ENCODE results near the gene DUT. TPM values are rescaled to one million over a fixed set of nuclear protein-coding genes. Genes with fewer than 3 reads are reported as not detected.

Gene DUT
- polyA plus RNA-seq, 3 donors from 2014 or later, result 84.0 to 125 (median 89.7) TPM

- Mint-ChIP-seq H3K4me3 (no peak overlapping the region), H3K27ac (no peak overlapping the region), H3K36me3 (peaks cover 3 to 17% (median 12%) of the 10 kb centered on the region in 3 donors), H3K9me3 (no peaks in the 10 kb centered on the region), H3K4me1 (peaks cover 7 to 10% of the 10 kb centered on the region in 2 donors), H3K27me3 (ENCODE audit: low read depth in 3 of 3) (no peaks in the 10 kb centered on the region)
- no peak for DNase-seq
Measured at GRCh38 chr15:48336940-48337339, 5.7 kb downstream of the DUT start.

GRCh38 chr15:48337607-48338006, 6.4 kb downstream of the DUT start:
- Mint-ChIP-seq H3K9me3 (no peaks in the 10 kb centered on the region), H3K27me3 (ENCODE audit: low read depth in 3 of 3) (no peaks in the 10 kb centered on the region), H3K4me3 (no peak overlapping the region), H3K27ac (no peak overlapping the region), H3K36me3 (peaks cover 3 to 20% (median 12%) of the 10 kb centered on the region in 3 donors), H3K4me1 (peaks cover 4 to 6% of the 10 kb centered on the region in 2 donors)
- no peak for DNase-seq

GRCh38 chr15:48340111-48340510, 8.9 kb downstream of the DUT start:
- H3K4me1 Mint-ChIP-seq, result no peaks in the 10 kb centered on the region
- peaks cover 0 to 3% (median 0%) of the 10 kb centered on the region in 3 donors for H3K27me3 Mint-ChIP-seq (ENCODE audit: low read depth in 3 of 3)
- H3K4me3 Mint-ChIP-seq, result no peak overlapping the region
- no peaks in the 10 kb centered on the region for H3K9me3 Mint-ChIP-seq
- H3K36me3 Mint-ChIP-seq, result peaks cover 3 to 20% (median 6%) of the 10 kb centered on the region in 3 donors
- no peak overlapping the region for H3K27ac Mint-ChIP-seq
- DNase-seq, result no peak

- H3K27ac Mint-ChIP-seq, result peak overlapping the region in 1 of 6 donors; percentile 58
- peaks cover 0 to 3% (median 0%) of the 10 kb centered on the region in 3 donors for H3K27me3 Mint-ChIP-seq (ENCODE audit: low read depth in 3 of 3)
- peaks cover 3 to 15% (median 4%) of the 10 kb centered on the region in 3 donors for H3K36me3 Mint-ChIP-seq
- H3K9me3 Mint-ChIP-seq, result no peaks in the 10 kb centered on the region
- no peak overlapping the region for H3K4me3 Mint-ChIP-seq
- H3K4me1 Mint-ChIP-seq, result no peaks in the 10 kb centered on the region
- DNase-seq, result no peak
Measured at GRCh38 chr15:48343865-48344264, 12.6 kb downstream of the DUT start.

- no peak for DNase-seq
- H3K9me3 Mint-ChIP-seq, result no peaks in the 10 kb centered on the region
- peaks cover 0 to 3% (median 0%) of the 10 kb centered on the region in 3 donors for H3K27me3 Mint-ChIP-seq (ENCODE audit: low read depth in 3 of 3)
- H3K27ac Mint-ChIP-seq, result no peak overlapping the region
- no peaks in the 10 kb centered on the region for H3K4me1 Mint-ChIP-seq
- H3K36me3 Mint-ChIP-seq, result peaks cover 0 to 15% (median 4%) of the 10 kb centered on the region in 3 donors
- H3K4me3 Mint-ChIP-seq, result no peak overlapping the region
Measured at GRCh38 chr15:48345516-48345915, 14.3 kb downstream of the DUT start.

GRCh38 chr15:48352474-48353072, 21.3 kb downstream of the DUT start:
- H3K9me3 Mint-ChIP-seq, result no peaks in the 10 kb centered on the region
- peaks cover 0 to 3% (median 2%) of the 10 kb centered on the region in 3 donors for H3K27me3 Mint-ChIP-seq (ENCODE audit: low read depth in 3 of 3)
- no peak overlapping the region for H3K4me3 Mint-ChIP-seq
- no peak overlapping the region for H3K27ac Mint-ChIP-seq
- H3K4me1 Mint-ChIP-seq, result peaks cover 0 to 6% of the 10 kb centered on the region in 2 donors
- peak; percentile 15 to 42 (median 39) for DNase-seq
- no peaks in the 10 kb centered on the region for H3K36me3 Mint-ChIP-seq

- Mint-ChIP-seq H3K27ac (no peak overlapping the region), H3K4me3 (no peak overlapping the region), H3K9me3 (no peaks in the 10 kb centered on the region), H3K36me3 (no peaks in the 10 kb centered on the region), H3K27me3 (ENCODE audit: low read depth in 3 of 3) (peaks cover 0 to 3% (median 2%) of the 10 kb centered on the region in 3 donors), H3K4me1 (peaks cover 5 to 17% of the 10 kb centered on the region in 2 donors)
- DNase-seq, result no peak
Measured at GRCh38 chr15:48354694-48355303, 23.6 kb downstream of the DUT start.

GRCh38 chr15:48355377-48355776, 24.1 kb downstream of the DUT start:
- DNase-seq, result no peak
- Mint-ChIP-seq H3K27me3 (ENCODE audit: low read depth in 3 of 3) (peaks cover 0 to 3% (median 2%) of the 10 kb centered on the region in 3 donors), H3K9me3 (no peaks in the 10 kb centered on the region), H3K27ac (no peak overlapping the region), H3K4me3 (no peak overlapping the region), H3K4me1 (peaks cover 5 to 17% of the 10 kb centered on the region in 2 donors), H3K36me3 (no peaks in the 10 kb centered on the region)

- Mint-ChIP-seq H3K4me3 (no peak overlapping the region), H3K9me3 (no peaks in the 10 kb centered on the region), H3K36me3 (no peaks in the 10 kb centered on the region), H3K4me1 (peaks cover 5 to 10% of the 10 kb centered on the region in 2 donors), H3K27ac (no peak overlapping the region), H3K27me3 (ENCODE audit: low read depth in 3 of 3) (peaks cover 0 to 1% (median 0%) of the 10 kb centered on the region in 3 donors)
- DNase-seq, result no peak
Measured at GRCh38 chr15:48358229-48359152, 27.3 kb downstream of the DUT start.

GRCh38 chr15:48360841-48361240, 29.6 kb downstream of the DUT start:
- no peak for DNase-seq
- Mint-ChIP-seq H3K9me3 (no peaks in the 10 kb centered on the region), H3K27me3 (ENCODE audit: low read depth in 3 of 3) (peaks cover 0 to 1% (median 0%) of the 10 kb centered on the region in 3 donors), H3K36me3 (no peaks in the 10 kb centered on the region), H3K27ac (no peak overlapping the region), H3K4me3 (no peak overlapping the region), H3K4me1 (peaks cover 5 to 10% of the 10 kb centered on the region in 2 donors)

- no peak for DNase-seq
- H3K4me1 Mint-ChIP-seq, result peaks cover 5 to 10% of the 10 kb centered on the region in 2 donors
- no peak overlapping the region for H3K27ac Mint-ChIP-seq
- no peak overlapping the region for H3K4me3 Mint-ChIP-seq
- H3K27me3 Mint-ChIP-seq (ENCODE audit: low read depth in 3 of 3), result peaks cover 0 to 6% (median 3%) of the 10 kb centered on the region in 3 donors
- no peaks in the 10 kb centered on the region for H3K36me3 Mint-ChIP-seq
- H3K9me3 Mint-ChIP-seq, result no peaks in the 10 kb centered on the region
Measured at GRCh38 chr15:48361685-48362084, 30.5 kb downstream of the DUT start.

- Mint-ChIP-seq H3K27ac (no peak overlapping the region), H3K27me3 (ENCODE audit: low read depth in 3 of 3) (peaks cover 0 to 9% (median 5%) of the 10 kb centered on the region in 3 donors), H3K36me3 (no peaks in the 10 kb centered on the region), H3K4me1 (peaks cover 4 to 7% of the 10 kb centered on the region in 2 donors), H3K4me3 (no peak overlapping the region), H3K9me3 (no peaks in the 10 kb centered on the region)
- DNase-seq, result no peak
Measured at GRCh38 chr15:48363474-48363873, 32.2 kb downstream of the DUT start.

- H3K27ac Mint-ChIP-seq, result no peak overlapping the region
- peaks cover 0 to 9% (median 5%) of the 10 kb centered on the region in 3 donors for H3K27me3 Mint-ChIP-seq (ENCODE audit: low read depth in 3 of 3)
- no peaks in the 10 kb centered on the region for H3K9me3 Mint-ChIP-seq
- DNase-seq, result no peak
- no peaks in the 10 kb centered on the region for H3K36me3 Mint-ChIP-seq
- H3K4me1 Mint-ChIP-seq, result no peaks in the 10 kb centered on the region
- H3K4me3 Mint-ChIP-seq, result no peak overlapping the region
Measured at GRCh38 chr15:48365575-48365974, 34.3 kb downstream of the DUT start.
